ENCODE measurements around the gene TYROBP. TPM values are rescaled to one million over a fixed set of nuclear protein-coding genes. Genes with fewer than 3 reads are reported as not detected.
A peak's percentile ranks its signal among the peaks of the same experiment; 100 is the strongest.

Gene TYROBP
- total RNA-seq, 2 experiments from 2014 or later: not detected

DNA sequence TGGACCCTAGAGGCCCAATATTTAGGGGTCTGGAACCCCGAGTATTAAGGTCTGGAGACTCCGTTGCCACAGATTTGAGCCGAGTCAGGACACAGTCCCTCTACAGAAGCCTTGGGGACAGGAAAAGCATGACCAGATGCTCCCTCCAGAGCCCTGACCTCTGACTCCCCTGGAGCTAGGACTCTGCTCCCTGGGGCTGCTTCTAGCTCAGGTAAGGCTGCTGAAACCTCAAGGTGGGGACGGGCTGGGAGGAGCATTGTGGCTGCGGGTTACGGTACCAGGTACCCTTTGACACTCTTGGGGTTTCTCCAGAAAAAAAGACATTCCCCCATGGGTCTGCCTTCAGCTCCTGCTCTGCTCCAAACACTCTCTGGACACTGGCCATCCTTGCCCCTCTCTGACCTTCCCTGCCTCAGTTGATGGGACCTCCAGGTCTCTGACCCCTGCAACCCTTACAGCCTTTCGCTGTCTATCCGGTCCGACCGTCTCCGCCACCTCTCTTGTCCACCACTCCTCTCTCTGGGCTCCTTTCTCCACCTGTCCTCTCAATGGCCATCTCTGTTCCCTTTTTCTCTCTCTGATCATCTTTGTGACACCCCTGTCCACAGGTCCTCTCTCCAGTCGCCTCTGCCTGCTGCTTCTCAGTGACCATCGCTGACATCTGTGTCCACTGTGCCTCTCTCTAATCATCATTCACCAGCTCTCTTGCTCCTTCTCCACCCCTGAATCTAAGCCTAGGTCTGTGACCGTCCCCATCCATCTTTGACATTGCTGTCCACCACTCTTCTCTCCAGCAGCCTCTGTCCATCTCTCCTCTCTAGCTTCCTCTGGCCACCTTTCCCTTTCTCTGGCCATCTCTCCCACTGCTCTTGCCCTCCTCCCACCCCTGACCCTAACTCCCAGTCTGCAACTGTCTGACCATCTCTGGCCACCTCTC, 29.5 kb upstream of the TYROBP start:
- Mint-ChIP-seq H3K27ac (no peak overlapping the region), H3K4me3 (peak overlapping the region; percentile 63), H3K36me3 (no peaks in the 10 kb centered on the region), H3K9me3 (no peaks in the 10 kb centered on the region), H3K4me1 (peaks cover 19% of the 10 kb centered on the region), H3K27me3 (no peaks in the 10 kb centered on the region)
- DNase-seq: no peak

DNA sequence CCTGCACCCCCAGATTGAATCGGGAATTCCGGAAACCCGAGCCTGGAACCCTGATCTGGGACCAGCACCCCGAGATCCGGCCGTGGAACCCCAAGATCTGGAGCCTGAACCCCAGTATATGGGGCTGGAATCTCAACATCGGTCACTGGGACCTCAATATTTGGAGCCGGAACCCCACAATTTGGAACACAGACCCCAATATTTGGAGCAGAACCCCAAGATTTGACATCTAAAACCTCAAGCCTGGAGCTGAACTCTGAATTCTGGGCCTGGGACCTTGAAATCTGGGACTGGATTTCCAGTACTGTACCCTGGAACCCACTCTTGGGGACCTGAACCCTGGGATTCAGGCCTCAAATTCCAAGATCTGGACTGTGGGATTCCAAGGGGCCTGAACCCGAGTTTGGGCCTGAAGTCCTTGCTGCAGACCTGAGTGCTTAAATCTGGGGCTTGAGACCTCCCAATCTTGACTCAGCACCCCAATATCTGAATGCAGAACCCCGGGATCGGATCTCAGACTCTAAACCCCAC, 28.7 kb upstream of the TYROBP start:
- H3K4me1 Mint-ChIP-seq: peaks cover 22% of the 10 kb centered on the region
- no peak for DNase-seq
- no peaks in the 10 kb centered on the region for H3K36me3 Mint-ChIP-seq
- no peak overlapping the region for H3K27ac Mint-ChIP-seq
- peak overlapping the region; percentile 63 for H3K4me3 Mint-ChIP-seq
- H3K9me3 Mint-ChIP-seq: no peaks in the 10 kb centered on the region
- no peaks in the 10 kb centered on the region for H3K27me3 Mint-ChIP-seq

DNA sequence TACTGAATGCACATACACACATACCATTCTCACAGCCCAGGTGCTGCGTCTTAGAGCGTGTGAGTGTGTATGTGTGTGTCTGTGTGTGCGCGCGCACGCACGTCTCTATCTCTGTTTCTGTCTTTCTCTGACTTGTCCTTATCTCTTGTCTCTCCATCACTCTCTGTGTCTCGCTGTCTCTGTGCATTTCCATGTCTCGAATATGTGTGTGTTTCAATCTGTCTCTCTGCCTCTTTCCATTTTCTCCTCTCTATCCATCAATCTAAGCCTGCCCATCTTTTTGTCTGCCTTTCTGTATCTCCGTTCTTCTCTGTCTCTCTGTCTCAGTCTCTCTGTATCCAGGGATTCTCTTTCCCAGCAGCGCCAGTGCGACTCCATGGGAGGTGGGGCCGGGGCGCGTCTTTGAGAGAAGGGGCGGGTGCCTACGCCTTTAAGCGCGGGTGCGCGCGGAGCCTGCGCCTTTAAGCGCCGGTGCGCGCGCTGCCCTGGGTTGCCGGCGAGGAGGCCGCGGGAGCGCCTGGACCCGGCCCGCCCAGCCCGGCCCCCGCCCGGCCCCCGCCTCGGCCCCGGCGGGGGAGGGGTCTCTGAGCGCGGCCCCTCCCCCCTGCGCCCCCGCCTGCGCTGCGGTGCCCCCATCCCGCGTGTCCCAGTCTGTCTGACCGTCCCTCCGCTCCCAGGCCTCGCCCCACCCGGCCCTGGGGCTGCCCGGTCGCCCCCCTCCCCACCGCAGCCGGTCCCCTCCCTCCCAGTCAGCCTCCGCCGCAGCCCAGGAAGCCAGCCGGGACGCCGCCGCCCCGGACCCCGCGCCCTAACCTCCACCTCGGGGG, 28.0 kb upstream of the TYROBP start, which contains the start of gene LRFN3:
Gene LRFN3 (plus strand): TSS at position 464 of the 827 bp plus-strand sequence. CDS start 3,052 bp downstream, outside the sequence.
- H3K36me3 Mint-ChIP-seq: no peaks in the 10 kb centered on the region
- H3K27ac Mint-ChIP-seq: peak within 1 kb of the TSS; percentile 72
- peak; percentile 66 for DNase-seq
- H3K4me1 Mint-ChIP-seq: peaks cover 24% of the 10 kb centered on the region
- no peaks in the 10 kb centered on the region for H3K27me3 Mint-ChIP-seq
- no peaks in the 10 kb centered on the region for H3K9me3 Mint-ChIP-seq
- H3K4me3 Mint-ChIP-seq: peak within 1 kb of the TSS; percentile 93

- no peaks in the 10 kb centered on the region for H3K27me3 Mint-ChIP-seq
- no peak for DNase-seq
- H3K27ac Mint-ChIP-seq: no peak overlapping the region
- H3K36me3 Mint-ChIP-seq: peaks cover 3% of the 10 kb centered on the region
- no peaks in the 10 kb centered on the region for H3K9me3 Mint-ChIP-seq
- H3K4me1 Mint-ChIP-seq: peaks cover 22% of the 10 kb centered on the region
- no peak overlapping the region for H3K4me3 Mint-ChIP-seq
Measured at GRCh38 chr19:35932291-35932936, 24.3 kb upstream of the TYROBP start.

DNA sequence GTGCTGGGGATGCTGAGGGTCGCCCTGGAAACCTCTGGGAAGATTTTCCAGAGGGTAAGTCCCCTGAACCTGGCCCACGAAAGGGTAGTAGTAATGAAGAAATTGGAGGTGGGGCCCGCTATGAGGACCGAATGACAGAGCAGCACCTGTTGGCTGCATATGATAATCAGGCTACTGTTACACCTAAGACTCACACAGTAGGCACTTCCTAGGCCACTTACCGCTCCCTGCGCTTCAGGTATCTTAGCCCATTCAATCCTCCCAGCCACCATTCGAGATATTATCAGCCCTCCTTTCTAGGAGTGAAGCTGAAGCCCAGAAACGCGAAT, 23.7 kb upstream of the TYROBP start:
- Mint-ChIP-seq H3K36me3 (peaks cover 3% of the 10 kb centered on the region), H3K9me3 (no peaks in the 10 kb centered on the region), H3K27me3 (no peaks in the 10 kb centered on the region), H3K27ac (peak overlapping the region; percentile 81), H3K4me3 (peak overlapping the region; percentile 67), H3K4me1 (peaks cover 20% of the 10 kb centered on the region)
- no peak for DNase-seq

DNA sequence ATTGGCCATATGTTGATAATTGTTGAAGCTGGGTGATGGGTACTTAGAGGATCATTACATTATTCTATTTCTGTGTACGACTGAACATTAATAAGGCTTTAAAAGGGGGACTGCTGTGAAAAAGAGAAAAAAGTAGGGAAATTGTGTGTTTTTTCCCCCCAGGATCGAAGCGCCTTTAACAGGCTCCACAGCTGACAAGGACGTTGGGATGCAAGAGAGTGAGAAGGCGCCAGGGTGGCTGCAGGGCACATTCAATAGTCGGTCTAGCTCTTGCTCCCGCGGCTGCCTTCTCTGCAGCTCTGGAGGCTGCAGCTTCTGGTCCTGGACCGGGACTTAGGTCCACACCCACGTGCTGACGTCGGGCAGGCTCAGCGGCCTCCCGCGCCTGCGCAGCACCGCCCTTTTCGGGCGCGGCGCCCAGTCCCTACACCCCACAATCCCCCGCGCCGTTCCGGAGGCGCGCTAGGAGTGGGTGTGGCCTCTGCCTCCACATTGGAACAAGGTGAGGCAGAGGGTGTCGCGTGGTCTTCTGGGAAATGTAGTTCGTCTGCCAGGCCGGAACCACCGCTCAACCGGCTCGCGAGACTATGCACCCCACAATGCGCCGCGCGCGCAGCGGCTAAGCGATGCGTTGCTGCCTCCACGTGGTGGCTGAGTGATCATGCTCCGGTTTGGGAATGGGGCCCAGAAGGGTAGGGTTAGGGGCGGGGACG, 23.2 kb upstream of the TYROBP start:
- Mint-ChIP-seq H3K4me3 (peak overlapping the region; percentile 72), H3K4me1 (peaks cover 20% of the 10 kb centered on the region), H3K27ac (peak overlapping the region; percentile 81), H3K9me3 (no peaks in the 10 kb centered on the region), H3K27me3 (no peaks in the 10 kb centered on the region), H3K36me3 (peaks cover 3% of the 10 kb centered on the region)
- peak; percentile 100 for DNase-seq

- Mint-ChIP-seq H3K27me3 (no peaks in the 10 kb centered on the region), H3K9me3 (peaks cover 11% of the 10 kb centered on the region), H3K27ac (peak overlapping the region; percentile 92), H3K36me3 (peaks cover 5% of the 10 kb centered on the region), H3K4me1 (peaks cover 17% of the 10 kb centered on the region), H3K4me3 (peak overlapping the region; percentile 54)
- no peak for DNase-seq
Measured at GRCh38 chr19:35929876-35930275, 21.8 kb upstream of the TYROBP start.

DNA sequence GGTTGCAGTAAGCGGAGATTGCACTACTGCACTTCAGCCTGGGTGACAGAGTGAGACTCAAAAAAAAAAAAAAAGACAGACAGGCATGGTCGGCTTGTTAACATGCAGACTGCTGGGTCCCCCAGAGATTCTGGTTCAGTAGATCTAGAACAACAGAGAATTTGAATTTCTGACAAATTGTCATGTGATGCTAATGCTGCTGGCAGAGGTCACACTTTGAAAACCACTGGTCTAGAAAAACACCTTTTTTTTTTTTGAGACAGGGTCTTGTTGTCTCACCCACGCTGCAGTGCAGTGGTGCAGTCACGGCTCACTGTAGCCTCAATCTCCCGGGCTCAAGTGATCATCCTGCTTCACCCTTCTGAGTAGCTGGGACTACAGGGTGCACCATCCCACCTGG, 20.4 kb upstream of the TYROBP start:
- Mint-ChIP-seq H3K9me3 (peaks cover 11% of the 10 kb centered on the region), H3K27ac (no peak overlapping the region), H3K36me3 (peaks cover 5% of the 10 kb centered on the region), H3K4me3 (no peak overlapping the region), H3K4me1 (peaks cover 17% of the 10 kb centered on the region), H3K27me3 (no peaks in the 10 kb centered on the region)
- no peak for DNase-seq

DNA sequence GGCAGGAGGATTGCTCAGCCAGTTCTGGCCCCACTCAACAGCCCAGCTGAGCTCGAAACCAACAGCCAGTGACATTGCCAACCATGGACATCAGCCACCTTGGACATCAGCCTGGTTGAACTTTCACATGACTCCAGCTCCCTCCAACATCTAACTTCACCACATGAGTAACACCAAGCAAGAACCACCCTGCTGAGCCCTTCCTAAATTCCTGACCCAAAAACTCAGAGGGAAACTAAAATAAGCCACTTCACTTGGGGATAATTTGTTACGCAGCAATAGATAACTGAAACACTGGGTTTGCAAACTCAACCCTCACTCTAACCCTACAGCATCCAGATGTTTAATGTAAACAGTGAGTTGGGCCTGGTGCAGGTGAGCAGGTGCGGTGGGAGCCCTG, 17.4 kb upstream of the TYROBP start:
- Mint-ChIP-seq H3K4me3 (no peak overlapping the region), H3K27ac (no peak overlapping the region), H3K36me3 (peaks cover 5% of the 10 kb centered on the region), H3K9me3 (peaks cover 11% of the 10 kb centered on the region), H3K27me3 (no peaks in the 10 kb centered on the region), H3K4me1 (peaks cover 7% of the 10 kb centered on the region)
- no peak for DNase-seq

- Mint-ChIP-seq H3K9me3 (peaks cover 9% of the 10 kb centered on the region), H3K4me1 (no peaks in the 10 kb centered on the region)
- no peak for DNase-seq
Measured at GRCh38 chr19:35921012-35921411, 12.9 kb upstream of the TYROBP start.

DNA sequence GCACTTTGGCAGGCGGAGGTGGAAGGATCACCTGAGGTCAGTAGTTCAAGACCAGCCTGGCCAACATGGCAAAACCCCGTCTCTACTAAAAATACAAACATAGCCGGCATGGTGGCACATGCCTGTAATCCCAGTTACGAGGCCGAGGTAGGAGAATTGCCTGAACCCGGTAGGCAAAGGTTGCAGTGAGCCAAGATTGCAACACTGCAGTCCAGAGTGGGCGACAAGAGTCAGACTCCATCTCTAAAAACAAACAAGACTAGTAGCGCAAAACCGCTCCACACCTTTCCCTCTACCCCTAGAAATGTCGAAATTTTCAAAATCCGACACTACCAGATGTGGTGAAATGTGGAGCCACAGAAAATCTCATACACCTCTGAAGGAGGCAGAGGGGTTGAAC, 11.2 kb upstream of the TYROBP start:
- Mint-ChIP-seq H3K4me3 (no peak overlapping the region), H3K9me3 (no peaks in the 10 kb centered on the region), H3K36me3 (no peaks in the 10 kb centered on the region), H3K4me1 (peaks cover 2% of the 10 kb centered on the region), H3K27me3 (no peaks in the 10 kb centered on the region), H3K27ac (no peak overlapping the region)
- DNase-seq: no peak

More at GRCh38 chr19:35921012-35921411, 12.9 kb upstream of the TYROBP start:
- H3K36me3 Mint-ChIP-seq: peaks cover 2% of the 10 kb centered on the region
- no peaks in the 10 kb centered on the region for H3K27me3 Mint-ChIP-seq
- no peak overlapping the region for H3K27ac Mint-ChIP-seq
- H3K4me3 Mint-ChIP-seq: no peak overlapping the region

GRCh38 chr19:35915443-35915842, 7.3 kb upstream of the TYROBP start:
- Mint-ChIP-seq H3K4me3 (no peak overlapping the region), H3K27ac (no peak overlapping the region), H3K9me3 (no peaks in the 10 kb centered on the region), H3K4me1 (peaks cover 18% of the 10 kb centered on the region), H3K36me3 (no peaks in the 10 kb centered on the region), H3K27me3 (no peaks in the 10 kb centered on the region)
- no peak for DNase-seq

DNA sequence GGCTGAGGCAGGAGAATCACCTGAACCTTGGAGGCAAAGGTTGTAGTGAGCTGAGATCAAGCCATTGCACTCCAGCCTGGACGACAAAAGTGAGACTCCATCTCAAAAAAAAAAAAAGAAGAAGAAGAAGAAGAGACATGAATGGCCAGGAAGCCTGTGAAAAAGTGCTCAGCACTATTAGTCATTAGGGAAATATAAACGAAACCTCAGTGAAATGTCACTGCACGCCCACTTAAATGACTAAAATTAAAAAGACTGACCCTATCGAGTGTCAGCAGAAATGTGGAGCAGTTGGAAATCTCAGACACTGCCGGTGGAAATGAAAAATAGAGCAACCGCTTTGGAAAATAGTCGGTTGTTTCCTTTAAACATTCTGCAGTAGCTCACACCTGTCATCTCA, 5.5 kb upstream of the TYROBP start:
- Mint-ChIP-seq H3K4me1 (peaks cover 29% of the 10 kb centered on the region), H3K27ac (no peak overlapping the region), H3K27me3 (no peaks in the 10 kb centered on the region), H3K36me3 (no peaks in the 10 kb centered on the region), H3K9me3 (no peaks in the 10 kb centered on the region), H3K4me3 (no peak overlapping the region)
- no peak for DNase-seq

GRCh38 chr19:35911790-35912189, 3.7 kb upstream of the TYROBP start:
- no peaks in the 10 kb centered on the region for H3K36me3 Mint-ChIP-seq
- H3K27ac Mint-ChIP-seq: no peak overlapping the region
- peaks cover 36% of the 10 kb centered on the region for H3K4me1 Mint-ChIP-seq
- H3K9me3 Mint-ChIP-seq: no peaks in the 10 kb centered on the region
- H3K4me3 Mint-ChIP-seq: no peak overlapping the region
- DNase-seq: peak; percentile 34
- no peaks in the 10 kb centered on the region for H3K27me3 Mint-ChIP-seq

All from activated naive CD8-positive, alpha-beta T cell treated with anti-CD3 and anti-CD28 coated beads for 36 hours (primary cell).